Measurements from ENCODE around the gene PRKG1. TPM values are rescaled to one million over a fixed set of nuclear protein-coding genes. Genes with fewer than 3 reads are reported as not detected.

Gene PRKG1
- total RNA-seq, 5 donors from 2014 or later (not counting 1 experiment from before 2014, with no cell fraction given) = 0.03 to 0.26 (median 0.19) TPM; not detected in 1

- Mint-ChIP-seq H3K27ac (no peak overlapping the region), H3K4me1 (no peaks in the 10 kb centered on the region), H3K27me3 (peaks cover 0 to 4% of the 10 kb centered on the region in 2 donors), H3K4me3 (no peak overlapping the region), H3K36me3 (no peaks in the 10 kb centered on the region), H3K9me3 (no peaks in the 10 kb centered on the region)
- no peaks in the 10 kb centered on the region for H3K4me1 ChIP-seq (ENCODE audit: control insufficient read depth in 1 of 2, extremely low read depth in 1 of 2, insufficient read depth in 2 of 2, low read length in 2 of 2)
- no peak for ATAC-seq (replicated peaks in 1 of 4)
- H3K27me3 ChIP-seq (replicated peaks in 1 of 2; ENCODE audit: control insufficient read depth in 2 of 2, extremely low read depth in 1 of 2, insufficient read depth in 2 of 2, low read length in 1 of 2) = no peaks in the 10 kb centered on the region
- ChIA-PET CTCF (no interaction called here), POLR2A (no interaction called here)
- H3K36me3 ChIP-seq (ENCODE audit: control insufficient read depth in 2 of 2, extremely low read depth in 1 of 2, insufficient read depth in 1 of 2, low read length in 1 of 2) = no peaks in the 10 kb centered on the region
- no peak overlapping the region for H3K27ac ChIP-seq (ENCODE audit: low read length)
- DNase-seq = no peak
- WGBS (ENCODE audit: insufficient coverage) = 86% methylated on average over 8 of the region's 11 CpGs
- no peak overlapping the region for H3K4me3 ChIP-seq (ENCODE audit: control insufficient read depth in 1 of 2, extremely low read depth in 1 of 2, low read length in 1 of 2)
- no peaks in the 10 kb centered on the region for H3K9me3 ChIP-seq
These were observed 555.8 kb downstream of the PRKG1 start for GRCh38 chr10:51629934-51630639.

GRCh38 chr10:51630640-51631005, 556.3 kb downstream of the PRKG1 start:
- no peaks in the 10 kb centered on the region for H3K9me3 ChIP-seq
- H3K27ac ChIP-seq (ENCODE audit: low read length) = no peak overlapping the region
- no peak overlapping the region for H3K27ac Mint-ChIP-seq
- H3K4me1 ChIP-seq (ENCODE audit: control insufficient read depth in 1 of 2, extremely low read depth in 1 of 2, insufficient read depth in 2 of 2, low read length in 2 of 2) = no peaks in the 10 kb centered on the region
- DNase-seq = no peak
- 89% methylated on average over 5 of the region's 7 CpGs for WGBS (ENCODE audit: insufficient coverage)
- no peak overlapping the region for H3K4me3 ChIP-seq (ENCODE audit: control insufficient read depth in 1 of 2, extremely low read depth in 1 of 2, low read length in 1 of 2)
- no peaks in the 10 kb centered on the region for H3K9me3 Mint-ChIP-seq
- peaks cover 0 to 4% of the 10 kb centered on the region in 2 donors for H3K27me3 Mint-ChIP-seq
- no peaks in the 10 kb centered on the region for H3K36me3 Mint-ChIP-seq
- no peaks in the 10 kb centered on the region for H3K27me3 ChIP-seq (replicated peaks in 1 of 2; ENCODE audit: control insufficient read depth in 2 of 2, extremely low read depth in 1 of 2, insufficient read depth in 2 of 2, low read length in 1 of 2)
- no peaks in the 10 kb centered on the region for H3K4me1 Mint-ChIP-seq
- no peak overlapping the region for H3K4me3 Mint-ChIP-seq
- CTCF ChIA-PET = no interaction called here
- POLR2A ChIA-PET = no interaction called here
- no peaks in the 10 kb centered on the region for H3K36me3 ChIP-seq (ENCODE audit: control insufficient read depth in 2 of 2, extremely low read depth in 1 of 2, insufficient read depth in 1 of 2, low read length in 1 of 2)
- no peak for ATAC-seq (replicated peaks in 1 of 4)

GRCh38 chr10:51635436-51635835, 561.1 kb downstream of the PRKG1 start:
- ChIA-PET CTCF (interaction anchor here in 1 of 2 donors (0.6 to 0.7 kb wide), 2 partner anchors 62 to 327 kb away, joined by 3 to 4 read pairs; no protein-coding TSS in a partner anchor), POLR2A (no interaction called here)
- Histone ChIP-seq H3K27ac (ENCODE audit: low read length) (no peak overlapping the region), H3K27me3 (replicated peaks in 1 of 2; ENCODE audit: control insufficient read depth in 2 of 2, extremely low read depth in 1 of 2, insufficient read depth in 2 of 2, low read length in 1 of 2) (no peaks in the 10 kb centered on the region), H3K4me1 (ENCODE audit: control insufficient read depth in 1 of 2, extremely low read depth in 1 of 2, insufficient read depth in 2 of 2, low read length in 2 of 2) (no peaks in the 10 kb centered on the region), H3K4me3 (ENCODE audit: control insufficient read depth in 1 of 2, extremely low read depth in 1 of 2, low read length in 1 of 2) (no peak overlapping the region), H3K9me3 (no peaks in the 10 kb centered on the region), H3K36me3 (ENCODE audit: control insufficient read depth in 2 of 2, extremely low read depth in 1 of 2, insufficient read depth in 1 of 2, low read length in 1 of 2) (no peaks in the 10 kb centered on the region)
- Mint-ChIP-seq H3K4me1 (no peaks in the 10 kb centered on the region), H3K36me3 (no peaks in the 10 kb centered on the region), H3K27me3 (peaks cover 0 to 8% of the 10 kb centered on the region in 2 donors), H3K4me3 (no peak overlapping the region), H3K27ac (no peak overlapping the region), H3K9me3 (no peaks in the 10 kb centered on the region)
- ATAC-seq (replicated peaks in 1 of 4) (no peak), DNase-seq (no peak)
- WGBS (ENCODE audit: insufficient coverage) = no CpG with 5 or more reads among the region's 1 CpG

- Mint-ChIP-seq H3K27ac (no peak overlapping the region), H3K4me3 (no peak overlapping the region), H3K27me3 (peaks cover 0 to 8% of the 10 kb centered on the region in 2 donors), H3K36me3 (no peaks in the 10 kb centered on the region), H3K9me3 (no peaks in the 10 kb centered on the region), H3K4me1 (no peaks in the 10 kb centered on the region)
- ATAC-seq (replicated peaks in 1 of 4) = no peak
- Histone ChIP-seq H3K4me1 (ENCODE audit: control insufficient read depth in 1 of 2, extremely low read depth in 1 of 2, insufficient read depth in 2 of 2, low read length in 2 of 2) (no peaks in the 10 kb centered on the region), H3K27ac (ENCODE audit: low read length) (no peak overlapping the region), H3K4me3 (ENCODE audit: control insufficient read depth in 1 of 2, extremely low read depth in 1 of 2, low read length in 1 of 2) (no peak overlapping the region), H3K36me3 (ENCODE audit: control insufficient read depth in 2 of 2, extremely low read depth in 1 of 2, insufficient read depth in 1 of 2, low read length in 1 of 2) (no peaks in the 10 kb centered on the region), H3K27me3 (replicated peaks in 1 of 2; ENCODE audit: control insufficient read depth in 2 of 2, extremely low read depth in 1 of 2, insufficient read depth in 2 of 2, low read length in 1 of 2) (no peaks in the 10 kb centered on the region), H3K9me3 (no peaks in the 10 kb centered on the region)
- ChIA-PET CTCF (no interaction called here), POLR2A (no interaction called here)
- no peak for DNase-seq
- no CpG with 5 or more reads among the region's 4 CpGs for WGBS (ENCODE audit: insufficient coverage)
These were observed 563.9 kb downstream of the PRKG1 start for GRCh38 chr10:51638211-51638610.

DNA sequence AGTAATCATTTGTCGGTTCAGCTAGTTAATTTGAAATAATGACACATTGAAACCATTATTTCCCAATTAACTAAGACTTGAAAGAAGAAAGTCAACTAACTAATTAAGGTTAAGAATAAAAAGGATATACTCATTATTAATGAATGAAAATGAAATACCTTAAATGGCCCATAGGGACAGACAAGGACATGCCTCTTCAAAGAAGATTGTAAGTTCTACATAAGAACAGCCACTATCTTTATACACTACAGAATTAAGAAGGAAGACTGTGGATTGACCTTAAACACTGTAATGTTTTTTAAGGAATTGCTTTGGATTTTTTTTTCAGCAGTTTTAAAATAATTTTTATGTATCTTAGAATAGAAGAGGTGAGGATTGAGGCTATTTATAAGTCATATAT, 564.5 kb downstream of the PRKG1 start:
- no peak overlapping the region for H3K4me3 ChIP-seq (ENCODE audit: control insufficient read depth in 1 of 2, extremely low read depth in 1 of 2, low read length in 1 of 2)
- no peaks in the 10 kb centered on the region for H3K27me3 ChIP-seq (replicated peaks in 1 of 2; ENCODE audit: control insufficient read depth in 2 of 2, extremely low read depth in 1 of 2, insufficient read depth in 2 of 2, low read length in 1 of 2)
- peaks cover 0 to 8% of the 10 kb centered on the region in 2 donors for H3K27me3 Mint-ChIP-seq
- H3K4me1 ChIP-seq (ENCODE audit: control insufficient read depth in 1 of 2, extremely low read depth in 1 of 2, insufficient read depth in 2 of 2, low read length in 2 of 2) = no peaks in the 10 kb centered on the region
- H3K27ac Mint-ChIP-seq = no peak overlapping the region
- H3K9me3 ChIP-seq = no peaks in the 10 kb centered on the region
- ChIA-PET POLR2A (no interaction called here), CTCF (interaction anchor here in 1 of 2 donors (0.9 kb wide), 1 partner anchor 265 kb away, joined by 3 read pairs; no protein-coding TSS in a partner anchor)
- no peaks in the 10 kb centered on the region for H3K9me3 Mint-ChIP-seq
- H3K4me1 Mint-ChIP-seq = no peaks in the 10 kb centered on the region
- WGBS (ENCODE audit: insufficient coverage) = no CpG with 5 or more reads among the region's 1 CpG
- H3K4me3 Mint-ChIP-seq = no peak overlapping the region
- no peaks in the 10 kb centered on the region for H3K36me3 Mint-ChIP-seq
- no peak for ATAC-seq (replicated peaks in 1 of 4)
- H3K36me3 ChIP-seq (ENCODE audit: control insufficient read depth in 2 of 2, extremely low read depth in 1 of 2, insufficient read depth in 1 of 2, low read length in 1 of 2) = no peaks in the 10 kb centered on the region
- no peak overlapping the region for H3K27ac ChIP-seq (ENCODE audit: low read length)
- DNase-seq = no peak

DNA sequence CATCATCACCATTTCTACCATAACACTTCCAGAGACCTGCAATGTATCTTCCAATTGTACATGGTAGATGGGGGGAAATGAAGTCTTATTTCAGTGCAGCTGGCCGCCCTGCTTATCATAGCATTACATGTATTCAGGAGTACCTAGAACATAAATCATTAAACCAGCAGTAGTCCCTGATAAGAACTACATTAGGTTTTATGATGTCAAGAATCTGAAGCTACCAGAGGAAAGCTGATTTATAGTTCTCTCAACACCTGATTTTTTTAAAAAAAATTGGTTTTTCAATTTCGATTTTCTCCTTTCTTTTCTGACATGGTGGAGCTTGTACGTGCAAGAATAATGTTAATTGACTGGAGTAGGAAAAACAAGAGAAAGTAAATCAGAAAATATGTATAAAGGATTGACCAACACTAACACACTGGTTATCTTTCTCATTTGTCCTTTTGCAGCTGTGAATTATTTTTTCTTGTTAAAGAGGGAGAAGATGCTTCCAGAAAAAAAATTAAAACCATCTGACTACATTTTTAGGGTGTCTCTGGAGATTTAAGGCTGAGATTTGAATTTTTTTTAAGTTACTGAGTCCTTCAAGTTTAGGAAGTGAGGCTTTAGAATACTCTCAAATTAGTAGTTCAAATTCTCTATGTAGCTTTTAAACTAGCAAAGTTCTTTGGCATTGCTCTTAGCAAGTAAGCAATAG, 566.0 kb downstream of the PRKG1 start:
- Mint-ChIP-seq H3K4me3 (no peak overlapping the region), H3K9me3 (no peaks in the 10 kb centered on the region), H3K27me3 (peaks cover 3 to 7% of the 10 kb centered on the region in 2 donors), H3K4me1 (no peaks in the 10 kb centered on the region), H3K36me3 (no peaks in the 10 kb centered on the region), H3K27ac (no peak overlapping the region)
- no peaks in the 10 kb centered on the region for H3K27me3 ChIP-seq (replicated peaks in 1 of 2; ENCODE audit: control insufficient read depth in 2 of 2, extremely low read depth in 1 of 2, insufficient read depth in 2 of 2, low read length in 1 of 2)
- no peak for ATAC-seq (replicated peaks in 1 of 4)
- WGBS (ENCODE audit: insufficient coverage) = no CpG with 5 or more reads among the region's 3 CpGs
- H3K4me3 ChIP-seq (ENCODE audit: control insufficient read depth in 1 of 2, extremely low read depth in 1 of 2, low read length in 1 of 2) = no peak overlapping the region
- no peaks in the 10 kb centered on the region for H3K9me3 ChIP-seq
- no peaks in the 10 kb centered on the region for H3K4me1 ChIP-seq (ENCODE audit: control insufficient read depth in 1 of 2, extremely low read depth in 1 of 2, insufficient read depth in 2 of 2, low read length in 2 of 2)
- H3K36me3 ChIP-seq (ENCODE audit: control insufficient read depth in 2 of 2, extremely low read depth in 1 of 2, insufficient read depth in 1 of 2, low read length in 1 of 2) = no peaks in the 10 kb centered on the region
- no peak for DNase-seq
- CTCF ChIA-PET = no interaction called here
- no peak overlapping the region for H3K27ac ChIP-seq (ENCODE audit: low read length)
- POLR2A ChIA-PET = interaction anchor here in 1 of 2 donors (0.6 kb wide), 1 partner anchor 124 kb away, joined by 3 read pairs; no protein-coding TSS in a partner anchor
